Stimulated activated CD4-positive, alpha-beta T cell treated with anti-CD3 and anti-CD28 coated beads, Interleukin-1b, Interleukin-23, amount 100 ng/mL, for 48 hours (primary cell): ENCODE results near the gene HPGDS.
"Not testable (repeated sequence)": the region's sequence is repeated elsewhere in the genome, so short reads cannot be mapped to it uniquely, and the experiment has no call there.

ENCODE experiments used
- DNase-seq: peaks from one replicate; pipeline ENCODE4 v3.0.0-alpha.2; 2020

Gene HPGDS

GRCh38 chr4:94354474-94354896 lies 11.8 kb upstream of the HPGDS start:
- DNase-seq: no peak

- DNase-seq: no peak
Observed at GRCh38 chr4:94352996-94353395, 10.4 kb upstream of the HPGDS start.

GRCh38 chr4:94352163-94352562 lies 9.5 kb upstream of the HPGDS start:
- no peak for DNase-seq

- no peak for DNase-seq
Observed at GRCh38 chr4:94351319-94351718, 8.7 kb upstream of the HPGDS start.

GRCh38 chr4:94350095-94350494 lies 7.5 kb upstream of the HPGDS start:
- no peak for DNase-seq

- no peak for DNase-seq
Observed at GRCh38 chr4:94349193-94349592, 6.6 kb upstream of the HPGDS start.

- DNase-seq: no peak
Observed at GRCh38 chr4:94348666-94349065, 6.0 kb upstream of the HPGDS start.

GRCh38 chr4:94346541-94346940 lies 3.9 kb upstream of the HPGDS start:
- no peak for DNase-seq

GRCh38 chr4:94345969-94346368 lies 3.3 kb upstream of the HPGDS start:
- no peak for DNase-seq

GRCh38 chr4:94345266-94345665 lies 2.6 kb upstream of the HPGDS start:
- no peak for DNase-seq

- DNase-seq: no peak
Observed at GRCh38 chr4:94344457-94344856, 1.8 kb upstream of the HPGDS start.

- DNase-seq: no peak
Observed at GRCh38 chr4:94341481-94342370, 910 bp downstream of the HPGDS start.

- peak; percentile 15 for DNase-seq
Observed at GRCh38 chr4:94339779-94340178, 2.9 kb downstream of the HPGDS start.

- no peak for DNase-seq
Observed at GRCh38 chr4:94338681-94339351, 3.8 kb downstream of the HPGDS start.

GRCh38 chr4:94336791-94337190 lies 5.8 kb downstream of the HPGDS start:
- not testable (repeated sequence) for DNase-seq

GRCh38 chr4:94336303-94336702 lies 6.3 kb downstream of the HPGDS start:
- DNase-seq: no peak

GRCh38 chr4:94334962-94335361 lies 7.7 kb downstream of the HPGDS start:
- no peak for DNase-seq

- no peak for DNase-seq
Observed at GRCh38 chr4:94334476-94334875, 8.2 kb downstream of the HPGDS start.

GRCh38 chr4:94333866-94334265 lies 8.8 kb downstream of the HPGDS start:
- no peak for DNase-seq

- no peak for DNase-seq
Observed at GRCh38 chr4:94332983-94333590, 9.5 kb downstream of the HPGDS start.

GRCh38 chr4:94329933-94330332 lies 12.7 kb downstream of the HPGDS start:
- no peak for DNase-seq

GRCh38 chr4:94325835-94326234 lies 16.8 kb downstream of the HPGDS start:
- no peak for DNase-seq

- not testable (repeated sequence) for DNase-seq
Observed at GRCh38 chr4:94319927-94320326, 22.7 kb downstream of the HPGDS start.
